IPS-NIHi7 (cell line): ENCODE results near the gene MRPL17.

Experiments used
- DNase-seq: peaks from one replicate; pipeline ENCODE4 v3.0.0; 2012; ENCODE audit warnings: mixed read lengths; ENCODE audit errors: extremely low spot score

The MRPL17 gene

GRCh38 chr11:6682591-6682935 lies 577 bp downstream of the MRPL17 start:
- DNase-seq, result no peak

DNA sequence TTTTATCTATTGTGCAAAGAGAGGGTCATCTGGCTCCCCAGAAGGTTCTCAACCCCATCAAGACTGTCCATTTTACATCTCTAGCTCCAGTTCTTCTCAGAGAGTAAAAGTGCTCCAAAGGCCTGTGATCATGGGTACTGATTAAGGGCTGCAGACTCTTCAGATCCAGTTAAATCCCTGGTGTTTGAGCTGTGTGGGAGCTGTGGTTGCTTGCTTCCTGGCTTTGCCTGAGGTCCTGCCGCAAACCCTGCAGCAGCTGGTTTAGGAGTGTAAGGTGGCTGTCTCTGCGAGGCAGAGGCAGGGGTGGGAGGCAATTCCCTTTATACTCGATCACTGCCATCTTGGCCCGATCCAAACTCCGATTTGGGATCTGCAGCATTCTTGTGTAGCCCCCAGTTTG lies 1.2 kb downstream of the MRPL17 start:
- DNase-seq, result no peak

DNA sequence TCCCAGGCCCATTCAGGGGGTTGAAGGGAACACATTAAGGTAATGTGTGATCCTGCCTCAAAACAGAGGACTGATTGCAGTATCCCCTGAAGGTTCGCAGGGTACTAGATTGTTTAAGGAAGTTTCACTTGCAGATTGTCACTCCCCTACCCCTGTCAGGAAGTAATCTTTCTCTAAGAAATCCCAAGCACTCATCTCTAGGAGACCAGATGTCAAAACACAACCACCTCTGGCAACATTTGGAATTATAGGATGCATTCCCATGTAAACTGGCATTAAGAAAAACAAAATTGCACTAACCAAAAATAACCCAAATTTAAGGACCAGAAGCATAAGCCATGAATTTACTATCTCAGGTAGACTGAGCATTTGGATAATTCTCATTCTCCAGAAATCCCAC lies 1.6 kb downstream of the MRPL17 start:
- no peak for DNase-seq

DNA sequence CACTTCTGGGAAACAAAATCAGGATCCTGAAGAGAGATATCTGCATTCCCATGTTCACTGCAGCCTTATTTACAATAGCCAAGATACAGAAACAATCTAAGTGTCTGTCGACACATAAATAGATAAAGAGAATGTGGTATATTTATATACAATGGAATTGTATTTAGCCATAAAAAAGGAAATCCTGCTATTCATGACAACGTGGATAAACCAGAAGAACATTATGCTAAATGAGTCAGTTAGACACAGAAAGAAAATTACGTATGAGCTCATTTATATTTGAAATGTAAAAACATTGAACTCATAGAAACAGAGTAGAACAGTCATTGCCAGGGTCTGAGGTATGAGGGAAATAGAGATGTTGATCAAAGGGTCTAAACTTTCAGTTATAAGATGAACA lies 6.1 kb downstream of the MRPL17 start:
- no peak for DNase-seq

DNA sequence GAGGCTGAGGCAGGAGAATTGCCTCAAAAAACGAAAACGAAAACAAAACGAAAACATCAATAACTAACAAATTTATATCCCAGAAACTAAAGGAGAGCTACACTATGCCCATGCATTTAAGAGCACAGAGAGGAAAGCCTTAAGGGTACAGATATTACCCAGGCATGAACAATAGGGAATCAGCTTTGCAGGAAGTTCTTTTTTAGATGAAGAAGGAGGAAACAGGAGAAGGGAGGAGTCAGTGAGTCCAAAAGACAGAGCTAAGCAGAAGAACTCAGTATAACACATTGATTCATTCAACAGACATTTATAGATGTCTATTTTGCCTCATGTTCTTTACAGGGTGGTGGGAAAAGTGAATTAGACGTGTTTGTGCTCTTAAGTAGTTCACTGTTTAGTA lies 8.3 kb downstream of the MRPL17 start:
- DNase-seq, result no peak

GRCh38 chr11:6674219-6674597 lies 8.9 kb downstream of the MRPL17 start:
- DNase-seq, result no peak

- no peak for DNase-seq
These were observed 9.5 kb downstream of the MRPL17 start for GRCh38 chr11:6673523-6674218.

GRCh38 chr11:6671991-6672390 lies 11.1 kb downstream of the MRPL17 start:
- DNase-seq, result no peak

GRCh38 chr11:6670202-6670830 lies 12.8 kb downstream of the MRPL17 start:
- DNase-seq, result no peak

- peak; percentile 38 for DNase-seq
These were observed 15.3 kb downstream of the MRPL17 start for GRCh38 chr11:6667733-6668374.

- DNase-seq, result no peak
These were observed 16.6 kb downstream of the MRPL17 start for GRCh38 chr11:6666302-6667183.

GRCh38 chr11:6664551-6664950 lies 18.6 kb downstream of the MRPL17 start:
- no peak for DNase-seq

GRCh38 chr11:6663794-6664469 lies 19.2 kb downstream of the MRPL17 start:
- no peak for DNase-seq

- DNase-seq, result no peak
These were observed 22.4 kb downstream of the MRPL17 start for GRCh38 chr11:6660712-6661111.

DNA sequence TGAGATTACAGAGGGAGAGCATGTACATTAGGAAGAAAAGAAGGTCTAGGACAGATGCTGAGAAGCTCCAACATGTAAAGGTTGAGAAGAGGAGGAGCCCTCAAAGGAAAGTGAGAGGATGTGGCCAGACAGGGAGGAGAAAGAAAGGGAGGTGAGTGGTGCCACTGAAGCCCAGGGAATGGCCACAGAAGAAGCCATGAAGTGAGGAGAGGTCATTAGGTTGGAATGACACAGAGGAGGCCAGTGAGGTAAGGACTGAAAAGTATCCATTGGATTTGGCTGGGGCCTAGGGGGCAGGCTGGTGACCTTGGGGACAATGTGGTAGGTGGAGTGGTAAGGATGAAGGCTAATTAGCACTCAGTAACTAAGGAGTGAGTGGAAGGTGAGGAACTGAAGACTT lies 24.5 kb downstream of the MRPL17 start:
- DNase-seq, result no peak

DNA sequence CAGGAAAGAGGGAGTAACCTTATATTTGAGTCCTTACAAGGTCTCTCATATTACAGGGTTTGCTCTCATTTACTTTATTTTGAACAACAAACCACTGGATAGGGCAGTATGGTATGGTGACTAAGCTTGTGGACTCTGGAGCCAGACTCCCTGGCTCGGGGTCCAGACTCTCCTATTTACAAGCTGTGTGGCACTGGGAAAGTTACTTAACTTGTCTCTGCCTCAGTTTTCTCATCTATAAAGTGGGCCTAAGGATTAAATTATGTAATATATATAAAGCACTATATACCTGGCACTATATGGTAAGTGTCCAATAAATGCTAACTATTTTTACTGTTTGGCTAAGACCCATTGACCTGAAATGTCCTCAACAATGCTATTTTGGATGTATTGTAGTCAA lies 25.8 kb downstream of the MRPL17 start:
- no peak for DNase-seq

DNA sequence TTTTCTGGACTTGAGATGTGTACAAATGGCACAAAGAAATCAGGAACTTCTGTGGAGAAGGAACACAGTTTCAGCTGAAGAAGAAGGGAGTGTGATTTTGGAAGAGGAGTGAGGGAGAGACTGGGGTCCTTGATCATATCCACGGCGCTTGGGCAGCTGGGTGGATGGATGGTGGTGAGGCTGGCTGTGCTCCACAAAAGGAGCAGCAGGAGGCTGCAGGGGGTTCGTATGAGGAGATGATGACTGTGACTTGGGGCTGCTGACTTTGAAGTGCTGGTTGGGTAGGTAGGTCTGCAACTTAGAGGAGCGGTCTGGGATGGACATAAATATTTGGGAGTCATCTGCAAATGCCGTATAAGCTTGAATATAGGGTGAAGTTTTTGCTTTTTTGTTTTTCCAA lies 26.2 kb downstream of the MRPL17 start:
- DNase-seq, result no peak

DNA sequence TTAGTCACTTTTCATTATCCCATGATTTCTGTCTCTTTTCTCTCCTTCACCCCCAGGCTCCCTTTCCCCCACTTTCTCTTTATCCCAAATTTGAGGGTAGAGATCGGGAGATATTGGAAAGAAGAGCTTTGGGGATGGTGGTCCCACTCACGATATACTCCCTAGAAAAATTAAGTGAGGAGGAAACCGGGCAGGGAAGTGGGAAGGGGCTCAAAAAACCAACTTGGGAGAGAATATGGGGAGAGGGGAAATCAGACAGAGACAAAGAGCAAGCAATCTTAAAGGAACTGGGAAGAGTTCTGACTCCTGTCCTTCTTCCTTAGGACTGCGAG lies 26.6 kb downstream of the MRPL17 start:
- DNase-seq, result no peak

DNA sequence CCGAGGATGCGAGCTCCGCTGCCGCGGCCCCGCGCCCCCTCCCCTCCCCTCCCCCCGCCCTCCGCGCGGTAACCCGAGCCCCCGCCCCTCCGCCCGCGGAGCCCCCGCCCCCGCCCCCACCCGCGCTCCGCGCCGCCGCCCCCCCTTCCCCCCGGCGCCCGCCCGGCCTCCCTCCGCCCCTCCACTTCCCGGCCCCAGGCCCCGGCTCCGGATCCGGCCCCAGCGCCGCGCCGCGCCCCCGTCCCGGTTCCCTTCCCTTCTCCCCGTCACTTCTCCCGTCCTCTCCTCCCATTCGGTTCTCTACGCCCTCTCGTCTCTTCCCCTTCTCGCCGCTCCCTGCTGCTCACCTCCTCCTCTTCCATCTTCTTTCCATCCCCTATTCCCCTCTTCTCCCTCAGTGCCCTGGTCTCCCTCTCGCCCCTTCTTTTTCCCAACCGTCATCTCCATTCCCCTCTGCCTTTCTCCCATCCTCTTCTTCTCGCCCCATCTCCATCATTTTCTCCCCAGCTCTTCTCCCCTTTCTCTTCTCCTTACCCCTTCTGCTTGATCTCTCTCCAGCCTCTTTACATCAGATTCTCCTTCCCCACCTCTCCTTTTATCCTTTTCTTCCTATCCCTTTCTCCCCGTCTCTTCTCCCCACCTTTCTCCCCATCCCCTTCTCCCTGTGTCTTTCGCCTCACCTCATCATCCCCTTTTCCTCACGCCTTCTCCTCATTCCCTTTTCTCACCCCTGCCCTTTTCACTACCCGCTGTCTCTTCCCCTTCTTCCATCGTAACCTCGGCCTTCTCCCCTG lies 27.2 kb downstream of the MRPL17 start, which contains the start of gene DCHS1:
Gene DCHS1 (minus strand): TSS at position 20 of the 794 bp plus-strand sequence. CDS start 14,196 bp downstream, outside the sequence.
- peak; percentile 78 for DNase-seq

DNA sequence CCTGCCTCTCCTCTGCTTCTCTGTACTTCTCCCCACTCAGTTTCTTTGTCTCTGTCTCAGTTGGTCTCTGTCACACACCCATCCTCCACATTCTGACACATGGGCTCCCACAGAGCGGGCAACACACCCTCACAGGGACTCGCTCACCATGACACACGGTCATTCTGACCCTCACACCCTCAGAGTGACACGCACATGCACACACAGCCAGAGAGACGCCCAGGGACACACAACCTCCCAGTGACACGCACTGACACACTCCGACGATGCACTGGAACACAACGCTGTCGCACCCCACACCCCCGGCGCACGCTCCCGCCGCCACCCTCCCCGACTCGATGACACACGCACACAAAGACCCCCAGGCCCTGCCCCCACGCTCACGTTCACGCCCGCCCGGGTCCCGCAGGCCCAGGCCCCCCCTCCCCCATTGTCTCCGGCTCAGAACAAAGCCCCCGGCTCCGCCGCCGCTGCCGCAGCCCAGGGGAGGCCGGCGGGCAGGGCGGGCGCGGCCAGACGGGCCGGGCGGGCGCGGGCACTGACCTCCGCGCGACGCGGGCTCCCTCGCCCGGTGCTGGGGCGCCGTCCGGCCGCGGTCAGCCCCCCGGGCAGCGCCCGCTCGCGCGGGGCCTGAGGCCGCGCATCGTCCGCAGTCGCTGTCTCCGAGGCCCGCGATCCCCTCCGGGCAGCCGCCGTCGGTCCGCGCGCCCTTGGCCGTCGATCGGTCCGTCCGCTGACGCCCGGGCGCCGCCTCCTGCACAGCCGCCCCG lies 27.9 kb downstream of the MRPL17 start:
- peak; percentile 33 for DNase-seq
